NCI-H526 (cell line): Measurements from ENCODE around the gene IL10RB.

ENCODE experiments used
- DNase-seq, 2 experiments: peaks; one replicate each; lab custom pipeline; 2025; lab: John Stamatoyannopoulos, UW

IL10RB gene

DNA sequence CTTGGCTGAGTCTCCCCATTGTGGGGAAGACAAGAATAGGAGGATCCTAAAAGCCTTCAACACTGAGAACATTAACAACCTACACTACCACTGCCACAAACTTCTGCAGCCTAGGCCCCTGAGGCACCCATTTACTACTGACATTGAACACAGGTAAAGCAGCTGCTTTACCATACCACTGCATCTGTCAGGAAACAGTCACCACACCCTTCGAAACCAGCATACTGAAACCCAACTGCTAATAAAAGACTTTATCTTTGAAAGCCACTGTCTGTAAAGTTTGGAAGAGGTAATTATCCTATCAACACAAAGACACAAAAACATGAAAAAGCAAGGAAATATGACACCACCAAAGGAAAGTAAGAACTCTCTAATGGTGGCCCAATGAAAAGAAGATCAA lies 66.0 kb downstream of the IL10RB start:
- DNase-seq = no peak

DNA sequence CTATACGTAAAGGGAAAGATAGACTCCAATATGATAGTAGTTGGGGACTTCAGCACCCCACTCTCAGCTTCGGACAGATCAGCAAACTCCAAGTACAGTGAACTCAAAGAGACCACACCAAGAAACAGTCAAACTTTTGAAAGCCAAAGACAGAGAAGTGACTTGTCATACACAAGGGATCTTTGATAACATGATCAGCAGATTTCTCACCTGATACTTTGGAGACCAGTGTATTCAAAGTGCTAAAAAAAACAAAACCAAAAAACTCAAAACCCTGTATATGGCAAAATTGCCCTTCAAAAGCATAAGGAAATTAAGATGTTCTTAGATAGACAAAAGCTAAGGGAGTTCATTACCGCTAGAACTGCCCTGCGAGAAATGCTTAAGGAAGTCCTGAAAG lies 68.0 kb downstream of the IL10RB start:
- DNase-seq = no peak

DNA sequence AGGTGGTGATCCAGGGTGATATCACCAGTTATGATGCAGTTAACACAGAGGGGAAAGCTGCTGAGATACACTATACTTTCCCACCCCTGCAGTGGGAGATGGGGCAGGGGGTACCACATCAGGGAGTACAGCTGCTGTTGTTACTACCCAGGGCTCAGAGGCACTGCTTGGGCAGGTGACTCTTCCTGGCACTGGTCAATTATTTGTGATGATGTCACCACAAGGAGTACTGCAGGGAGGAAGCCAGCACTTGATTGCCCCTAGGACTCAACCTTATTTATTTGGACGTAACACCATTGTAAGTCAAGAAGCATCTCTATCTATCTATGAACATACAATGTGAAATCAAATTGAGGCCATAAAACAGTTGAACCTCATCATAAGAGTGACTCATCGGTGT lies 68.7 kb downstream of the IL10RB start:
- no peak for DNase-seq

DNA sequence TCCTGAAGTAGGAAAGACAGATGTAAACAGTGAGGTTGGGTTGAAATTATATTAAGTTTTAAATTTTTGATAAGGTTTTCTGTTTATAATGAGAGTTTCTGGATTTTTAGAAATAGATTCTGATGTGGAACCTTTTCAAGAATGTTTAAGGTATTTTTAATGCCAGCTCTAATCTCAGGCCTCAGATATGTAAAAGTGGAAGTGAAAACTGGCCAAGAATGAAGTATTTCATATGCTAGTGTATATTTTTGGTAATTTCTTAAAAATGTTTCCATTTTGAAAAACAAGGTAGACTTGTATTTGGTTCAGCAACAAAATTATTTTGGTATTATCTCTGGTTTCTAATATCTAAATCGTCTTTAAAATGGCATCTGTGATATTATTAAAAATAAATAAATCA lies 73.0 kb downstream of the IL10RB start:
- no peak for DNase-seq

DNA sequence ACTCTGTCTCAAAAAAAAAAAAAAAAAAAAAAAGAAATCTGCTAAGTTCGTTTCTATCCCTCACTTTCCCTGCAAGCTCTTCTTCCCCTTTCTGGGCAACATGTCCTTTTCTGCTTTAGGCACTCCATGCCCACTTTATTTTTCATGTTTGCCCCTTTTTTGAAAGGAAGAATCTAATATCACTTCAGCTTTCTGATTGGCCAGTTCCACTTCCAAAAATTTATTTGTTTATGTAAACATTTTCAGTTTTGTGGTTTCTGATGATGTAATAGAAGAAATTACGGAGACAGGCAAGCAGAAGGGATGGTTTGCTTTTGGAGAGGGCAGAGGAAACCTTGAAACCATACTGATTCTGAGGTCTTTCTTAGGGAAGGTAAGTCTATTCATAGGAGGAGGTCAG lies 73.8 kb downstream of the IL10RB start:
- DNase-seq = no peak

DNA sequence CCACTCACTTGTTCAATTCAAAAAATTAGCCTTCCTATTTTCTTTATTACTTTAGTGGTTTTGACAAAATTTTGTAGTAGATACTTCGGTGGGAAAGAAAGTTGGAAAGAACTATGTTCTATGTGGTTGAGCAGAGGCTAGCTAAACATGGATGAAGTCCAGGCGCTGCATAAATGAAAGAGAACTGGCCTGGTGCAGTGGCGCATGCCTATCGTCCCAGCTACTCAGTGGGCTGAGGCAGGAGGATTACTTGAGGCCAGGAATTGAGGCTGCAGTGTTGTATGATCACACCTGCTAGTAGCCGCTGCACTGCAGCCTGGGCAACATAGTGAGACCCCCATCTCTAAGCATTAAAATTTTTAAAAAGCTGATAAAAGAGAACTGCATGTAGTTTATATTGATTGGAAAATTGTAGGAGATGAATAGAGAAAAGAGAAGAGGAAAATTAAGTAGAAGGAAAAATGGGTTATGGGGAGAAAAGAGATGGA lies 79.6 kb downstream of the IL10RB start:
- DNase-seq = no peak
